OCI-LY1 (cell line): Measurements from ENCODE around the gene EPHB2.

ENCODE experiments used
- H2AFZ ChIP-seq: fragments of 200-600 bp; sonication (generic), shearing (Covaris generic); 2 replicates; pipeline ENCODE4 v1.6.0; 2014; ENCODE audit warnings: antibody characterized with exemption, mild to moderate bottlenecking, low read length
- H3F3A ChIP-seq: fragments of 200-600 bp; sonication (generic), shearing (Covaris generic); 2 replicates; pipeline ENCODE4 v1.6.0; 2014; ENCODE audit warnings: mild to moderate bottlenecking, antibody characterized with exemption, low read length, moderate library complexity; ENCODE audit not compliant: insufficient read depth
- H3K27ac ChIP-seq: fragments of 200-600 bp; sonication (generic); 2 replicates; pipeline ENCODE4 v1.5.1; 2014; ENCODE audit warnings: low read length, mixed run types, mild to moderate bottlenecking, low read depth; ENCODE audit not compliant: poor library complexity, severe bottlenecking
- H3K27me3 ChIP-seq: fragments of 200-600 bp; sonication (generic); 2 replicates; pipeline ENCODE4 v1.6.0; 2014; ENCODE audit warnings: antibody characterized with exemption, mild to moderate bottlenecking, low read length, moderate library complexity; ENCODE audit not compliant: insufficient read depth
- H3K36me3 ChIP-seq: fragments of 200-600 bp; sonication (generic); 2 replicates; pipeline ENCODE4 v1.6.1; 2014; ENCODE audit warnings: mild to moderate bottlenecking, antibody characterized with exemption, low read length, moderate library complexity, mixed read lengths; ENCODE audit not compliant: insufficient read depth
- H3K4me1 ChIP-seq: fragments of 200-600 bp; sonication (generic); 2 replicates; pipeline ENCODE4 v1.5.1; 2014; ENCODE audit warnings: mild to moderate bottlenecking, low read length, moderate library complexity; ENCODE audit not compliant: insufficient read depth, severe bottlenecking
- H3K4me2 ChIP-seq: fragments of 200-600 bp; sonication (generic), shearing (Covaris generic); 2 replicates; pipeline ENCODE4 v1.6.1; 2014; ENCODE audit warnings: low read length
- H3K4me3 ChIP-seq: fragments of 200-600 bp; sonication (generic); 2 replicates; pipeline ENCODE4 v1.5.1; 2014; ENCODE audit warnings: low read length, low read depth, mild to moderate bottlenecking, mixed read lengths; ENCODE audit not compliant: poor library complexity, severe bottlenecking
- H3K79me2 ChIP-seq: fragments of 200-600 bp; shearing (Covaris generic); 2 replicates; pipeline ENCODE4 v1.6.1; 2016; ENCODE audit warnings: mixed run types, low read length, mixed read lengths; ENCODE audit not compliant: insufficient read depth
- H3K9ac ChIP-seq: fragments of 200-600 bp; sonication (generic), shearing (Covaris generic); 2 replicates; pipeline ENCODE4 v1.6.1; 2014; ENCODE audit warnings: mild to moderate bottlenecking, low read length, mixed read lengths
- H3K9me2 ChIP-seq: fragments of 200-600 bp; sonication (generic), shearing (Covaris generic); 2 replicates; pipeline ENCODE4 v1.6.1; 2014; ENCODE audit warnings: low read depth, mild to moderate bottlenecking, low read length, mixed read lengths
- H3K9me3 ChIP-seq: fragments of 200-600 bp; shearing (Covaris generic); 2 replicates; pipeline ENCODE4 v1.6.1; 2014; ENCODE audit warnings: low read length, mixed read lengths
- H4K20me1 ChIP-seq: fragments of 200-600 bp; sonication (generic), shearing (Covaris generic); 2 replicates; pipeline ENCODE4 v1.6.0; 2016; ENCODE audit warnings: mild to moderate bottlenecking, low read length; ENCODE audit not compliant: insufficient read depth
- EZH2 ChIP-seq: fragments of 200-600 bp; sonication (generic), shearing (Covaris generic); IDR thresholded peaks from 2 replicates; pipeline ENCODE4 v1.8.0; 2017; ENCODE audit warnings: borderline replicate concordance, mixed run types, mild to moderate bottlenecking, antibody characterized with exemption, low read length, moderate library complexity, mixed read lengths
- TF ChIP-seq, protein P1 (sequence below): fragments of 200-600 bp; sonication (generic), shearing (Covaris generic); IDR thresholded peaks from 2 replicates; pipeline ENCODE4 v1.5.1; 2017; ENCODE audit warnings: mild to moderate bottlenecking, antibody characterized with exemption, low read length, moderate library complexity, mixed read lengths

Gene EPHB2

DNA sequence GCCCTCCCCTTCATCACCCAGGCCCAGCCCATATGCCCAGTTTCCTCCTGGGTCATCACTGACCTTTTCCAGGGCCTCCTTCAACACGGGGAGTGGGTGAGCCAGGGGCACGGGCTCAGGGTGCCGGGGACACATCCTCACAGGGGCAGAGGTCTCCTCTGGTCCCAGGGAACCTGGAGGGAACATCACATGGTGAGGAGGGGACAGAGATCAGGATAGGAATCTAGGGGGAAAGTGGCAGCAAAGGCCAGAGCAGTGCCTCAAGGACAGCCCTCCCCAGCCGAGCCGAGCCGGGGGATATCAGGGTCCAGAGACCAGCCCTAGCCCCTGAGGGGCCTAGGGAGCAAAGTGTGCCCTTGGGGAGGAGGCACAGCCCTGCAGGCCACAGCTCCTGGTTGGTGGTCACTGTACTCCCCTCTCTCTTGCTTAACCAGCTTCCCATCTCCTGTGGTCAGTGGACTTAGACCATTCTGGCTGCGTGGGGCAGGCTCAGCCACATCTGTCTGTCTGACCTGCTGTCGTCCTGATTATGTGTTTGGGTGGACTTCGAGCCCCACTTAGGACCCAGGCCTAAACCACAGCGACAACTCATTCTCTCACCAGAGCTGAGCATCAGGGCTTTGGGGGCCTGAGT lies 252.5 kb downstream of the EPHB2 start:
- TF ChIP-seq, protein P1, sequence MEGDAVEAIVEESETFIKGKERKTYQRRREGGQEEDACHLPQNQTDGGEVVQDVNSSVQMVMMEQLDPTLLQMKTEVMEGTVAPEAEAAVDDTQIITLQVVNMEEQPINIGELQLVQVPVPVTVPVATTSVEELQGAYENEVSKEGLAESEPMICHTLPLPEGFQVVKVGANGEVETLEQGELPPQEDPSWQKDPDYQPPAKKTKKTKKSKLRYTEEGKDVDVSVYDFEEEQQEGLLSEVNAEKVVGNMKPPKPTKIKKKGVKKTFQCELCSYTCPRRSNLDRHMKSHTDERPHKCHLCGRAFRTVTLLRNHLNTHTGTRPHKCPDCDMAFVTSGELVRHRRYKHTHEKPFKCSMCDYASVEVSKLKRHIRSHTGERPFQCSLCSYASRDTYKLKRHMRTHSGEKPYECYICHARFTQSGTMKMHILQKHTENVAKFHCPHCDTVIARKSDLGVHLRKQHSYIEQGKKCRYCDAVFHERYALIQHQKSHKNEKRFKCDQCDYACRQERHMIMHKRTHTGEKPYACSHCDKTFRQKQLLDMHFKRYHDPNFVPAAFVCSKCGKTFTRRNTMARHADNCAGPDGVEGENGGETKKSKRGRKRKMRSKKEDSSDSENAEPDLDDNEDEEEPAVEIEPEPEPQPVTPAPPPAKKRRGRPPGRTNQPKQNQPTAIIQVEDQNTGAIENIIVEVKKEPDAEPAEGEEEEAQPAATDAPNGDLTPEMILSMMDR: no peak
- TF ChIP-seq EZH2: no peak
- no peak overlapping the region for H2AFZ ChIP-seq
- H3F3A ChIP-seq: no peaks in the 10 kb centered on the region
- peaks cover 4% of the 10 kb centered on the region; the same call in 1 of the 2 replicates for H3K27me3 ChIP-seq
- no peaks in the 10 kb centered on the region; the same call in 1 of the 2 replicates for H3K36me3 ChIP-seq
- H3K4me3 ChIP-seq: no peak overlapping the region
- no peaks in the 10 kb centered on the region for H3K9me2 ChIP-seq
- H3K9me3 ChIP-seq: peaks cover 5% of the 10 kb centered on the region; the same call in 1 of the 2 replicates
- H4K20me1 ChIP-seq: no peaks in the 10 kb centered on the region
- H3K4me2 ChIP-seq: no peak overlapping the region
- no peaks in the 10 kb centered on the region for H3K4me1 ChIP-seq
- no peak overlapping the region for H3K27ac ChIP-seq
- no peaks in the 10 kb centered on the region for H3K79me2 ChIP-seq
- no peak overlapping the region for H3K9ac ChIP-seq

DNA sequence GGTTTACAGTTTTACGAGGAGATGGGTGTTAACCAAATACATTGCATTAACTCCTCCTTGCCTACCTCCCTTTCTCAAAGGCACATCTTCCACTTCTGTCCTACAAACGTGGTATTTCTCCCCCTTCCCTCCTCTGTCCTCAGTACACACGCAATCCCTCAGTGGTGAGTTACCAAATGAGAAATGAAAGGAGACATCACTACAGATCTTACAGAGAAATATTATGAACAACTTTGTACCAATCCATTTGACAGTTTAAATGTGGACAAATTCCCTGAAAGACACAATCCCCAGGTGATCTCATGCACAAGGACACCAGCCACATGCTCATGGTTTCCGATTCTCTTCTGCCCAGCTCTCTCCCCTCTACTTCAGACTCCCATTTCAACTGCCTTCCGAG lies 255.7 kb downstream of the EPHB2 start:
- H3K9ac ChIP-seq: no peak overlapping the region
- no peak overlapping the region for H3K4me3 ChIP-seq
- no peaks in the 10 kb centered on the region for H3F3A ChIP-seq
- H3K79me2 ChIP-seq: no peaks in the 10 kb centered on the region
- no peak for TF ChIP-seq EZH2
- TF ChIP-seq, protein P1: no peak
- no peaks in the 10 kb centered on the region for H3K4me1 ChIP-seq
- peaks cover 5% of the 10 kb centered on the region; the same call in 1 of the 2 replicates for H3K9me3 ChIP-seq
- H3K36me3 ChIP-seq: no peaks in the 10 kb centered on the region; the same call in 1 of the 2 replicates
- H4K20me1 ChIP-seq: no peaks in the 10 kb centered on the region
- H3K27ac ChIP-seq: no peak overlapping the region
- H2AFZ ChIP-seq: no peak overlapping the region
- no peak overlapping the region for H3K4me2 ChIP-seq
- H3K27me3 ChIP-seq: peaks cover 4% of the 10 kb centered on the region; the same call in 1 of the 2 replicates
- no peaks in the 10 kb centered on the region for H3K9me2 ChIP-seq

DNA sequence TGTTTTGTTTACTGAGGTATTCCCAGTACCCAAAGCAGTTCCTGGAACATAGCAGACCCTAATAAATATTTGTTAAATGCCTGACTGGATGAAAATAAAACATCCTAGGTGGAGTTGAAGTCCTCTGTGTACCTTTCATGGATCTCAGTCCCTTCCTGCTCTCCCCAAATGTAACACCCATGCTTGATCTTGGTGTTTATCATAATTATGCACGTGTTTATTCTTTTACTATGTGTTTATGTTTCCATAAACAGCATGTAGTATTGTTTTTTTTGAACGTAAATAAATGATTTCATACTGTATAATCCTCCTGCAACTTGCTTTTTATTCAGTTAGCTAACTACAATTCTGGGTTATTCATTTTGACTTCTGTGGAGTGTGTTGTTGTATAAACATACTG lies 257.2 kb downstream of the EPHB2 start:
- no peak overlapping the region for H3K9ac ChIP-seq
- no peaks in the 10 kb centered on the region for H3K4me1 ChIP-seq
- H3K36me3 ChIP-seq: no peaks in the 10 kb centered on the region; the same call in 1 of the 2 replicates
- TF ChIP-seq, protein P1: no peak
- no peak for TF ChIP-seq EZH2
- H3K27me3 ChIP-seq: peaks cover 4% of the 10 kb centered on the region; the same call in 1 of the 2 replicates
- no peak overlapping the region for H3K27ac ChIP-seq
- H3K9me3 ChIP-seq: peaks cover 5% of the 10 kb centered on the region; the same call in 1 of the 2 replicates
- H3K4me3 ChIP-seq: no peak overlapping the region
- H3K9me2 ChIP-seq: no peaks in the 10 kb centered on the region
- no peaks in the 10 kb centered on the region for H4K20me1 ChIP-seq
- no peaks in the 10 kb centered on the region for H3F3A ChIP-seq
- H3K79me2 ChIP-seq: no peaks in the 10 kb centered on the region
- no peak overlapping the region for H2AFZ ChIP-seq
- no peak overlapping the region for H3K4me2 ChIP-seq
